Neural progenitor cell (in vitro differentiated cells): ENCODE results near the gene CPN1.

Experiments used
- CTCF ChIP-seq: fragments of 200-600 bp; sonication (generic); IDR thresholded peaks from 2 replicates; pipeline ENCODE4 v1.5.1; 2017; ENCODE audit warnings: antibody characterized with exemption, mild to moderate bottlenecking
- EZH2phosphoT487 ChIP-seq: fragments of 200-600 bp; sonication (generic); IDR thresholded peaks from 2 replicates; pipeline ENCODE4 v1.6.1; 2017; ENCODE audit warnings: antibody characterized with exemption

GRCh38 chr10:100027416-100027815 lies 54.3 kb downstream of the CPN1 start:
- no peak for TF ChIP-seq EZH2phosphoT487
- no peak for TF ChIP-seq CTCF
